Ascending aorta (tissue), 2 donors: ENCODE results near the gene CBLB. TPM values are rescaled to one million over a fixed set of nuclear protein-coding genes. Genes with fewer than 3 reads are reported as not detected.

ENCODE experiments used
- DNase-seq, 2 donors: peaks; one replicate each; pipeline ENCODE4 v3.0.0-alpha.2; 2019; ENCODE audit warnings: low spot score in 2 of 2
- H3K27ac ChIP-seq, 2 donors: fragments of 200-600 bp; sonication (generic); one replicate each; pipeline ENCODE4 v1.5.1; 2016 to 2017; ENCODE audit warnings: mild to moderate bottlenecking in 1 of 2
- H3K27me3 ChIP-seq: fragments of 200-600 bp; sonication (generic); one replicate; pipeline ENCODE4 v1.5.1; 2017
- H3K36me3 ChIP-seq, 2 donors: fragments of 200-600 bp; sonication (generic); one replicate each; pipeline ENCODE4 v1.5.1; 2016
- H3K4me1 ChIP-seq, 2 donors: fragments of 200-600 bp; sonication (generic); one replicate each; pipeline ENCODE4 v1.5.1; 2016 to 2017; ENCODE audit warnings: mild to moderate bottlenecking in 1 of 2
- H3K4me3 ChIP-seq, 2 donors: fragments of 200-600 bp; sonication (generic); one replicate each; pipeline ENCODE4 v1.5.1; 2016 to 2017; ENCODE audit warnings: mild to moderate bottlenecking in 1 of 2
- H3K9me3 ChIP-seq, 2 donors: fragments of 200-600 bp; sonication (generic); one replicate each; pipeline ENCODE4 v1.5.1; 2016
- CTCF ChIP-seq, 3 experiments: fragments of 200-600 bp in 2 of 3; fragments of 450-650 bp in 1 of 3; sonication (generic) in 2 of 3; IDR thresholded peaks; one replicate each; pipeline ENCODE4 v1.5.1; 2016 to 2019; ENCODE audit warnings: antibody characterized with exemption in 3 of 3, mild to moderate bottlenecking in 1 of 3, moderate library complexity in 1 of 3
- intact Hi-C: fragments of 100-400 bp; cut with DNase I; formaldehyde crosslinking; loops from one replicate; pipeline ENCODE4 v1.15.1; 2023
- total RNA-seq: library from RNA; depleted of rRNA; stranded (reverse); fragments of >200 nt; gene quantifications from one replicate; pipeline ENCODE4 v1.1.0, GENCODE V29; 2016

Gene CBLB
- total RNA-seq, 1 donor from 2014 or later: 30.0 TPM

- H3K36me3 ChIP-seq: no peaks in the 10 kb centered on the region
- no peaks in the 10 kb centered on the region for H3K27me3 ChIP-seq
- TF ChIP-seq CTCF (IDR thresholded peaks at IDR 0.05): no peak
- DNase-seq: no peak
- intact Hi-C loops: no loop called here
- no peak overlapping the region for H3K27ac ChIP-seq
- H3K9me3 ChIP-seq: no peaks in the 10 kb centered on the region
- H3K4me3 ChIP-seq: no peak overlapping the region
- no peaks in the 10 kb centered on the region for H3K4me1 ChIP-seq
Measured at GRCh38 chr3:105606016-105606415, 262.8 kb downstream of the CBLB start.
